Endothelial cell of umbilical vein (primary cell): Measurements from ENCODE around the gene CDH23. TPM values are rescaled to one million over a fixed set of nuclear protein-coding genes. Genes with fewer than 3 reads are reported as not detected.

ENCODE experiments used
- BruUV-seq: library from RNA; stranded (reverse); fragments of 400-500 nt; replicated peaks from 2 replicates; lab custom pipeline; 2021; lab: Mats Ljungman, UMichigan
- CTCF ChIA-PET: fragments of 300-600, 350-600 bp; sonication (Branson Sonifier 250); formaldehyde crosslinking; loops from one replicate; lab custom pipeline; 2021; ENCODE audit warnings: antibody characterized with exemption, inconsistent platforms; lab: Charles Lee
- POLR2A ChIA-PET: fragments of 300-600, 350-600 bp; sonication (Branson Sonifier 250); formaldehyde crosslinking; loops from one replicate; lab custom pipeline; 2021; ENCODE audit warnings: antibody characterized with exemption, inconsistent platforms; lab: Charles Lee
- DNase-seq: peaks from one replicate; pipeline ENCODE4 v3.0.0-alpha.2; 2011; ENCODE audit warnings: low read depth, low spot score
- FAIRE-seq: peaks from 2 replicates; lab custom pipeline; 2011; peaks lifted over from hg19 to GRCh38; lab: Jason Lieb, UNC
- H2AFZ ChIP-seq: 2 replicates; pipeline ENCODE4 v1.6.0; 2012; ENCODE audit warnings: low read depth, low read length, control low read depth, inconsistent platforms
- H3K27ac ChIP-seq: 2 replicates; pipeline ENCODE4 v1.5.1; 2011; ENCODE audit warnings: low read depth, mild to moderate bottlenecking, control low read depth, low read length, moderate library complexity; ENCODE audit not compliant: insufficient read depth
- H3K27me3 ChIP-seq, 2 experiments: 2 replicates each; pipeline versions ENCODE4 v1.6.0 to v1.6.1; 2011; ENCODE audit warnings: low read length in 2 of 2, mixed read lengths in 1 of 2; ENCODE audit not compliant: control insufficient read depth in 2 of 2, insufficient read depth in 2 of 2
- H3K36me3 ChIP-seq, 2 experiments: 2 replicates in 1 of 2; 3 replicates in 1 of 2; pipeline ENCODE4 v1.5.1; 2011; ENCODE audit warnings: low read length in 2 of 2, mild to moderate bottlenecking in 1 of 2, moderate library complexity in 1 of 2; ENCODE audit not compliant: control insufficient read depth in 2 of 2, insufficient read depth in 2 of 2; ENCODE audit errors: extremely low read depth in 1 of 2
- H3K4me1 ChIP-seq: 3 replicates; pipeline ENCODE4 v1.5.1; 2011; ENCODE audit warnings: mild to moderate bottlenecking, low read length; ENCODE audit not compliant: control insufficient read depth, insufficient read depth; ENCODE audit errors: extremely low read depth
- H3K4me2 ChIP-seq: 2 replicates; pipeline ENCODE4 v1.6.1; 2011; ENCODE audit warnings: low read length, control low read depth, mixed read lengths; ENCODE audit not compliant: insufficient read depth
- H3K4me3 ChIP-seq, 3 experiments: fragments of 200-600 bp in 1 of 3; sonication (generic), shearing (Covaris generic) in 1 of 3; replicated peaks in 1 of 3; 2 replicates each; pipeline ENCODE4 v1.5.1; 2011 to 2016; ENCODE audit warnings: control low read depth in 3 of 3, low read length in 3 of 3, mild to moderate bottlenecking in 2 of 3, inconsistent platforms in 1 of 3, low read depth in 1 of 3, moderate library complexity in 1 of 3; ENCODE audit not compliant: insufficient read depth in 1 of 3
- H3K79me2 ChIP-seq: 2 replicates; pipeline ENCODE4 v1.6.0; 2012; ENCODE audit warnings: low read length, inconsistent platforms; ENCODE audit not compliant: control insufficient read depth, insufficient read depth
- H3K9ac ChIP-seq: replicated peaks from 2 replicates; pipeline ENCODE3; 2011; ENCODE audit warnings: low read length, control low read depth; ENCODE audit not compliant: insufficient read depth; ENCODE audit errors: extremely low read depth
- H3K9me1 ChIP-seq: replicated peaks from 3 replicates; pipeline ENCODE4 v1.6.0; 2011; ENCODE audit warnings: mild to moderate bottlenecking, low read length; ENCODE audit not compliant: control insufficient read depth, insufficient read depth; ENCODE audit errors: extremely low read depth
- H3K9me3 ChIP-seq: replicated peaks from 2 replicates; pipeline ENCODE4 v1.5.1; 2012; ENCODE audit warnings: low read length, inconsistent platforms; ENCODE audit not compliant: control insufficient read depth, insufficient read depth
- H4K20me1 ChIP-seq: replicated peaks from 2 replicates; pipeline ENCODE3; 2011; ENCODE audit warnings: mild to moderate bottlenecking, low read length; ENCODE audit not compliant: control insufficient read depth, insufficient read depth; ENCODE audit errors: extremely low read depth
- EZH2 ChIP-seq: IDR thresholded peaks from 2 replicates; pipeline ENCODE4 v1.6.1; 2012; ENCODE audit warnings: borderline replicate concordance, low read depth, mild to moderate bottlenecking, moderate library complexity, low read length, inconsistent platforms; ENCODE audit not compliant: severe bottlenecking
- FOS ChIP-seq: IDR thresholded peaks from 2 replicates; pipeline ENCODE4 v1.6.1; 2011; ENCODE audit warnings: mild to moderate bottlenecking, low read length, moderate library complexity, borderline replicate concordance; ENCODE audit not compliant: insufficient read depth
- GATA2 ChIP-seq: IDR thresholded peaks from 2 replicates; pipeline ENCODE4 v1.7.0; 2011; ENCODE audit warnings: low read depth, mild to moderate bottlenecking, moderate library complexity, mixed read lengths, low read length; ENCODE audit not compliant: insufficient read length, insufficient read depth
- JUN ChIP-seq: IDR thresholded peaks from 2 replicates; pipeline ENCODE4 v1.6.1; 2011; ENCODE audit warnings: borderline replicate concordance, low read depth; ENCODE audit not compliant: insufficient read length, insufficient read depth
- MAX ChIP-seq: IDR thresholded peaks from 2 replicates; pipeline ENCODE4 v1.6.1; 2011; ENCODE audit not compliant: insufficient read depth, insufficient read length
- MYC ChIP-seq: IDR thresholded peaks from one replicate; pipeline ENCODE4 v1.6.1; 2011; ENCODE audit warnings: mild to moderate bottlenecking, low read depth, low read length
- POLR2A ChIP-seq: IDR thresholded peaks from 2 replicates; pipeline ENCODE4 v1.6.1; 2012; ENCODE audit warnings: low read depth, mild to moderate bottlenecking, control low read depth, low read length
- POLR2AphosphoS5 ChIP-seq: IDR thresholded peaks from 2 replicates; pipeline ENCODE4 v1.6.1; 2012; ENCODE audit warnings: low read depth, mild to moderate bottlenecking, control low read depth, low read length, moderate library complexity; ENCODE audit not compliant: insufficient read depth
- dilution Hi-C: fragments of 300-500 bp; cut with MboI; formaldehyde crosslinking; loops from one replicate; pipeline ENCODE4 v1.15.0; 2019; ENCODE audit warnings: low sequenced_read_pairs; ENCODE audit not compliant: extremely low pct_ligation_motif_present
- intact Hi-C: fragments of 100-400 bp; cut with micrococcal nuclease; formaldehyde crosslinking; loops from one replicate; pipeline ENCODE4 v1.10.0; 2022
- polyA plus RNA-seq, 4 experiments: library from polyadenylated mRNA; depleted of rRNA in 3 of 4; stranded (reverse) in 3 of 4; unstranded in 1 of 4; fragments of >200 nt; gene quantifications; 2 replicates each; pipeline versions ENCODE4 v1.2.1 to v1.2.3, GENCODE V29; 2011 to 2012; ENCODE audit warnings: missing spikeins in 1 of 4
- total RNA-seq: library from RNA; stranded (reverse); gene quantifications from 2 replicates; pipeline ENCODE4 v1.2.3, GENCODE V29; 2021
- TF ChIP-seq, protein P1 (sequence below), 2 donors: IDR thresholded peaks; 1 replicate in 1 of 2; 2 replicates in 1 of 2; pipeline ENCODE4 v1.5.1; 2011; ENCODE audit warnings: low read length in 2 of 2, mild to moderate bottlenecking in 2 of 2, moderate library complexity in 2 of 2, control low read depth in 1 of 2, inconsistent platforms in 1 of 2, low read depth in 1 of 2; ENCODE audit not compliant: insufficient read depth in 1 of 2; ENCODE audit errors: extremely low read depth in 1 of 2

Gene CDH23
- total and polyA plus RNA-seq, 2 donors (not counting 3 experiments of a cell fraction or from before 2014, with no cell fraction given), result not detected

GRCh38 chr10:71596127-71596526, 199.4 kb downstream of the CDH23 start:
- no peak for TF ChIP-seq POLR2A
- TF ChIP-seq MYC, result no peak
- TF ChIP-seq, protein P1, sequence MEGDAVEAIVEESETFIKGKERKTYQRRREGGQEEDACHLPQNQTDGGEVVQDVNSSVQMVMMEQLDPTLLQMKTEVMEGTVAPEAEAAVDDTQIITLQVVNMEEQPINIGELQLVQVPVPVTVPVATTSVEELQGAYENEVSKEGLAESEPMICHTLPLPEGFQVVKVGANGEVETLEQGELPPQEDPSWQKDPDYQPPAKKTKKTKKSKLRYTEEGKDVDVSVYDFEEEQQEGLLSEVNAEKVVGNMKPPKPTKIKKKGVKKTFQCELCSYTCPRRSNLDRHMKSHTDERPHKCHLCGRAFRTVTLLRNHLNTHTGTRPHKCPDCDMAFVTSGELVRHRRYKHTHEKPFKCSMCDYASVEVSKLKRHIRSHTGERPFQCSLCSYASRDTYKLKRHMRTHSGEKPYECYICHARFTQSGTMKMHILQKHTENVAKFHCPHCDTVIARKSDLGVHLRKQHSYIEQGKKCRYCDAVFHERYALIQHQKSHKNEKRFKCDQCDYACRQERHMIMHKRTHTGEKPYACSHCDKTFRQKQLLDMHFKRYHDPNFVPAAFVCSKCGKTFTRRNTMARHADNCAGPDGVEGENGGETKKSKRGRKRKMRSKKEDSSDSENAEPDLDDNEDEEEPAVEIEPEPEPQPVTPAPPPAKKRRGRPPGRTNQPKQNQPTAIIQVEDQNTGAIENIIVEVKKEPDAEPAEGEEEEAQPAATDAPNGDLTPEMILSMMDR (IDR thresholded peaks at IDR 0.05; ENCODE audit: extremely low read depth in 1 of 2, insufficient read depth in 1 of 2, low read depth in 1 of 2, low read length in 2 of 2), result no peak
- no peak for TF ChIP-seq GATA2
- TF ChIP-seq FOS, result no peak
- TF ChIP-seq MAX, result no peak
- no peak for TF ChIP-seq EZH2
- no peak for TF ChIP-seq JUN
- no peak for TF ChIP-seq POLR2AphosphoS5
- no peak for FAIRE-seq
- dilution Hi-C loops, result no loop called here
- no peaks in the 10 kb centered on the region for H3K9me1 ChIP-seq
- H3K9ac ChIP-seq, result no peak overlapping the region
- BruUV-seq, result no TSS peak
- no peaks in the 10 kb centered on the region for H3K9me3 ChIP-seq
- H3K79me2 ChIP-seq, result no peaks in the 10 kb centered on the region
- ChIA-PET CTCF (no interaction called here), POLR2A (no interaction called here)
- H3K27me3 ChIP-seq, result peaks cover 2 to 3% of the 10 kb centered on the region in 2 experiments
- H4K20me1 ChIP-seq, result no peaks in the 10 kb centered on the region
- peaks cover 6% of the 10 kb centered on the region for H3K4me1 ChIP-seq
- H2AFZ ChIP-seq, result no peak overlapping the region
- H3K36me3 ChIP-seq, result no peaks in the 10 kb centered on the region
- intact Hi-C loops, result no loop called here
- H3K4me3 ChIP-seq, result no peak overlapping the region
- H3K27ac ChIP-seq, result no peak overlapping the region
- no peak for DNase-seq
- H3K4me2 ChIP-seq, result no peak overlapping the region
